BJ (cell line): ENCODE results near the gene CEP97. TPM values are rescaled to one million over a fixed set of nuclear protein-coding genes. Genes with fewer than 3 reads are reported as not detected.
A peak's percentile ranks its signal among the peaks of the same experiment; 100 is the strongest.

Source experiments
- CTCF ChIA-PET: fragments of 350-600 bp; formaldehyde crosslinking; extraction: SDS; loops from one replicate; lab custom pipeline; 2021; ENCODE audit warnings: antibody characterized with exemption, inconsistent platforms; lab: Yijun Ruan, JAX
- POLR2A ChIA-PET: fragments of 300-600 bp; sonication (Branson Sonifier 250); formaldehyde crosslinking; extraction: SDS; loops from one replicate; lab custom pipeline; 2021; ENCODE audit warnings: antibody characterized with exemption; lab: Charles Lee
- DNase-seq: peaks from one replicate; pipeline ENCODE4 v3.0.0-alpha.2; 2011; ENCODE audit warnings: low read depth
- H3K27me3 ChIP-seq: 2 replicates; pipeline ENCODE4 v1.6.0; 2011; ENCODE audit warnings: low read length; ENCODE audit not compliant: control insufficient read depth, insufficient read depth
- H3K36me3 ChIP-seq: 2 replicates; pipeline ENCODE4 v1.5.1; 2011; ENCODE audit warnings: low read length; ENCODE audit not compliant: control insufficient read depth, insufficient read depth
- H3K4me3 ChIP-seq: 2 replicates; pipeline ENCODE4 v1.5.1; 2011; ENCODE audit warnings: low read depth, mild to moderate bottlenecking, control low read depth, low read length
- CTCF ChIP-seq: IDR thresholded peaks from 2 replicates; pipeline ENCODE4 v1.5.1; 2011; ENCODE audit warnings: low read depth, mild to moderate bottlenecking, control low read depth, inconsistent platforms, low read length, moderate library complexity; ENCODE audit not compliant: insufficient read depth
- polyA minus RNA-seq: library from RNA; depleted of rRNA, polyadenylated mRNA; stranded (reverse); fragments of >200 nt; gene quantifications from 2 replicates; pipeline ENCODE4 v1.2.3, GENCODE V29; 2011; rRNA and poly(A)+ RNA removed
- polyA plus RNA-seq: library from polyadenylated mRNA; depleted of rRNA; stranded (reverse); fragments of >200 nt; gene quantifications from 2 replicates; pipeline ENCODE4 v1.2.3, GENCODE V29; 2011; rRNA removed

The CEP97 gene
- polyA plus RNA-seq = 1.2 and 2.5 TPM in 2 replicates
- 3.5 and 3.6 TPM in 2 replicates for polyA minus RNA-seq

- Histone ChIP-seq H3K4me3 (peak within 1 kb of the TSS; percentile 68), H3K27me3 (no peaks in the 10 kb centered on the region), H3K36me3 (no peaks in the 10 kb centered on the region)
- peak; percentile 51 for DNase-seq
- ChIA-PET CTCF (interaction anchor here (0.7 to 2.9 kb wide), 2 partner anchors 9 to 17 kb away, joined by 5 to 14 read pairs; no protein-coding TSS in a partner anchor), POLR2A (no interaction called here)
- no peak for TF ChIP-seq CTCF
Measured at GRCh38 chr3:101724329-101725193, at the start of gene CEP97. Gene CEP97, plus strand, starts transcription at chr3:101724614. Its CDS starts 63 bp downstream, at chr3:101724677.

GRCh38 chr3:101675709-101676215 is 48.7 kb upstream of the CEP97 start:
- peak overlapping the region; percentile 97 for H3K4me3 ChIP-seq
- H3K27me3 ChIP-seq = no peaks in the 10 kb centered on the region
- DNase-seq = no peak
- TF ChIP-seq CTCF = no peak
- ChIA-PET POLR2A (interaction anchor here (2.7 kb wide), 1 partner anchor 11 kb away, joined by 7 read pairs; the partner anchor contains the start of gene RPL24), CTCF (interaction anchor here (1.0 to 3.2 kb wide), 5 partner anchors 10 to 102 kb away, joined by 4 to 19 read pairs (median 5); partner anchors contain the start of genes PCNP and RPL24)
- peaks cover 3% of the 10 kb centered on the region; the same call in 1 of the 2 replicates for H3K36me3 ChIP-seq

- Histone ChIP-seq H3K36me3 (peaks cover 3% of the 10 kb centered on the region; the same call in 1 of the 2 replicates), H3K27me3 (no peaks in the 10 kb centered on the region), H3K4me3 (peak overlapping the region; percentile 97)
- ChIA-PET POLR2A (interaction anchor here (2.7 kb wide), 1 partner anchor 10 kb away, joined by 7 read pairs; the partner anchor contains the start of gene RPL24), CTCF (interaction anchor here (1.0 to 3.2 kb wide), 6 partner anchors 11 to 103 kb away, joined by 4 to 19 read pairs (median 5); partner anchors contain the start of genes PCNP and RPL24)
- no peak for TF ChIP-seq CTCF
- DNase-seq = peak; percentile 80
Measured at GRCh38 chr3:101676216-101676764, 48.1 kb upstream of the CEP97 start.

GRCh38 chr3:101676765-101677435 is 47.5 kb upstream of the CEP97 start, which contains the start of gene ZBTB11:
Gene ZBTB11, minus strand, starts transcription at chr3:101677132. Its CDS starts 218 bp downstream, at chr3:101676914.
- H3K4me3 ChIP-seq = peak within 1 kb of the TSS; percentile 97
- H3K36me3 ChIP-seq = peaks cover 3% of the 10 kb centered on the region; the same call in 1 of the 2 replicates
- ChIA-PET POLR2A (interaction anchor here (2.7 kb wide), 1 partner anchor 10 kb away, joined by 7 read pairs; the partner anchor contains the start of gene RPL24), CTCF (interaction anchor here (0.9 to 3.2 kb wide), 11 partner anchors 9 to 1193 kb away, joined by 3 to 19 read pairs (median 5); partner anchors contain the start of genes PCNP and RPL24)
- H3K27me3 ChIP-seq = no peaks in the 10 kb centered on the region
- TF ChIP-seq CTCF = peak; percentile 77
- peak; percentile 98 for DNase-seq
